Neural cell (in vitro differentiated cells): ENCODE results near the gene ADAMTS2. TPM values are rescaled to one million over a fixed set of nuclear protein-coding genes. Genes with fewer than 3 reads are reported as not detected.

Experiments used
- H2AFZ ChIP-seq: fragments of 200-600, 300-800 bp; sonication (generic), shearing (Covaris generic); 2 replicates; pipeline ENCODE4 v1.6.0; 2014; ENCODE audit warnings: low read depth, mild to moderate bottlenecking, antibody characterized with exemption, low read length, moderate library complexity
- H3F3A ChIP-seq: fragments of 200-600 bp; shearing (Covaris generic); 2 replicates; pipeline ENCODE4 v1.6.1; 2016; ENCODE audit warnings: mild to moderate bottlenecking, moderate library complexity, mixed read lengths, antibody characterized with exemption, low read length; ENCODE audit not compliant: insufficient read depth, poor library complexity, severe bottlenecking
- H3K27ac ChIP-seq: fragments of 200-600, 300-800 bp; sonication (generic), shearing (Covaris generic); 2 replicates; pipeline ENCODE4 v1.5.1; 2014; ENCODE audit warnings: mild to moderate bottlenecking, low read length, moderate library complexity
- H3K27me3 ChIP-seq: fragments of 300-800, 200-600 bp; sonication (generic), shearing (Covaris generic); 2 replicates; pipeline ENCODE4 v1.6.0; 2014; ENCODE audit warnings: mild to moderate bottlenecking, low read depth, low read length, moderate library complexity; ENCODE audit not compliant: insufficient read depth
- H3K36me3 ChIP-seq: fragments of 300-800, 200-600 bp; sonication (generic), shearing (Covaris generic); 2 replicates; pipeline ENCODE4 v1.5.1; 2014; ENCODE audit warnings: mild to moderate bottlenecking, antibody characterized with exemption, low read length, moderate library complexity; ENCODE audit not compliant: insufficient read depth
- H3K4me2 ChIP-seq: fragments of 300-800, 200-600 bp; sonication (generic), shearing (Covaris generic); 2 replicates; pipeline ENCODE4 v1.6.0; 2014; ENCODE audit warnings: mild to moderate bottlenecking, low read length
- H3K4me3 ChIP-seq: fragments of 300-800, 200-600 bp; sonication (generic), shearing (Covaris generic); 2 replicates; pipeline ENCODE4 v1.5.1; 2014; ENCODE audit warnings: mild to moderate bottlenecking, low read length, moderate library complexity
- H3K79me2 ChIP-seq: fragments of 200-600 bp; shearing (Covaris generic); replicated peaks from 2 replicates; pipeline ENCODE4 v1.6.0; 2014; ENCODE audit warnings: mild to moderate bottlenecking, low read length, moderate library complexity; ENCODE audit not compliant: insufficient read depth
- H3K9ac ChIP-seq: fragments of 300-800, 200-600 bp; sonication (generic), shearing (Covaris generic); 2 replicates; pipeline ENCODE4 v1.6.1; 2016; ENCODE audit warnings: mild to moderate bottlenecking, low read length, mixed read lengths
- H3K9me2 ChIP-seq: fragments of 200-600 bp; shearing (Covaris generic); 2 replicates; pipeline ENCODE4 v1.6.1; 2016; ENCODE audit warnings: mild to moderate bottlenecking, low read length, mixed read lengths; ENCODE audit not compliant: insufficient read depth
- H3K9me3 ChIP-seq: fragments of 200-600, 300-800 bp; sonication (generic), shearing (Covaris generic); 2 replicates; pipeline ENCODE4 v1.6.1; 2016; ENCODE audit warnings: mild to moderate bottlenecking, mixed run types, low read length, moderate library complexity, mixed read lengths
- H4K20me1 ChIP-seq: fragments of 200-600 bp; shearing (Covaris generic); 2 replicates; pipeline ENCODE4 v1.6.1; 2016; ENCODE audit warnings: mild to moderate bottlenecking, mixed run types; ENCODE audit not compliant: insufficient read depth
- CTCF ChIP-seq: fragments of 450-650 bp; IDR thresholded peaks from 2 replicates; pipeline ENCODE4 v1.5.1; 2014; ENCODE audit warnings: antibody characterized with exemption, mild to moderate bottlenecking, moderate library complexity; ENCODE audit not compliant: poor library complexity, severe bottlenecking
- EP300 ChIP-seq: fragments of 450-650 bp; conservative IDR thresholded peaks from 2 replicates; pipeline ENCODE4 v1.6.1; 2014; ENCODE audit warnings: antibody characterized with exemption, mild to moderate bottlenecking, moderate library complexity; ENCODE audit not compliant: poor library complexity, severe bottlenecking
- EZH2 ChIP-seq: fragments of 200-600, 300-800 bp; shearing (Covaris generic), sonication (generic); IDR thresholded peaks from 2 replicates; pipeline ENCODE4 v1.6.1; 2014; ENCODE audit warnings: antibody characterized with exemption, low read length, borderline replicate concordance, mild to moderate bottlenecking; ENCODE audit not compliant: insufficient read depth, poor library complexity, severe bottlenecking
- MXI1 ChIP-seq: fragments of 450-650 bp; conservative IDR thresholded peaks from 2 replicates; pipeline ENCODE4 v1.6.1; 2014; ENCODE audit warnings: antibody characterized with exemption, mild to moderate bottlenecking; ENCODE audit not compliant: poor library complexity, severe bottlenecking
- POLR2AphosphoS5 ChIP-seq: IDR thresholded peaks from 2 replicates; pipeline ENCODE4 v1.6.1; 2012
- RAD21 ChIP-seq: fragments of 450-650 bp; conservative IDR thresholded peaks from 2 replicates; pipeline ENCODE4 v1.6.1; 2014; ENCODE audit warnings: antibody characterized with exemption, mild to moderate bottlenecking, moderate library complexity
- REST ChIP-seq: IDR thresholded peaks from 2 replicates; pipeline ENCODE4 v1.6.1; 2012; ENCODE audit warnings: borderline replicate concordance
- SMC3 ChIP-seq: fragments of 450-650 bp; conservative IDR thresholded peaks from 2 replicates; pipeline ENCODE4 v1.6.1; 2014; ENCODE audit warnings: antibody characterized with exemption, mild to moderate bottlenecking, moderate library complexity; ENCODE audit not compliant: poor library complexity
- TAF1 ChIP-seq: IDR thresholded peaks from 2 replicates; pipeline ENCODE4 v1.6.1; 2012; ENCODE audit warnings: low read depth
- polyA plus RNA-seq: library from polyadenylated mRNA; depleted of rRNA; stranded (reverse); fragments of >200 nt; gene quantifications from 2 replicates; pipeline ENCODE4 v1.2.3, GENCODE V29; 2014

The ADAMTS2 gene
- polyA plus RNA-seq, 1 donor from 2014 or later: 0.61 TPM

GRCh38 chr5:179146277-179146676 lies 199.0 kb downstream of the ADAMTS2 start:
- Histone ChIP-seq H3K9me3 (no peaks in the 10 kb centered on the region), H4K20me1 (no peaks in the 10 kb centered on the region), H3K27me3 (no peaks in the 10 kb centered on the region), H3K4me2 (no peak overlapping the region), H2AFZ (no peak overlapping the region), H3K27ac (no peak overlapping the region), H3F3A (no peaks in the 10 kb centered on the region), H3K36me3 (no peaks in the 10 kb centered on the region), H3K79me2 (no peaks in the 10 kb centered on the region), H3K9ac (no peak overlapping the region), H3K4me3 (no peak overlapping the region), H3K9me2 (no peaks in the 10 kb centered on the region)
- TF ChIP-seq REST (no peak), TAF1 (no peak), RAD21 (no peak), POLR2AphosphoS5 (no peak), EP300 (no peak), CTCF (no peak), EZH2 (no peak), SMC3 (no peak), MXI1 (no peak)

- Histone ChIP-seq H2AFZ (no peak overlapping the region), H3K9ac (no peak overlapping the region)
These were observed 201.8 kb downstream of the ADAMTS2 start for GRCh38 chr5:179143446-179143845.

More at GRCh38 chr5:179143446-179143845, 201.8 kb downstream of the ADAMTS2 start:
- Histone ChIP-seq H3K9me2 (no peaks in the 10 kb centered on the region), H3K27ac (no peak overlapping the region), H3K9me3 (no peaks in the 10 kb centered on the region), H3K79me2 (no peaks in the 10 kb centered on the region), H3K27me3 (no peaks in the 10 kb centered on the region), H3F3A (no peaks in the 10 kb centered on the region), H3K4me2 (no peak overlapping the region), H3K36me3 (no peaks in the 10 kb centered on the region), H3K4me3 (no peak overlapping the region), H4K20me1 (no peaks in the 10 kb centered on the region)
- TF ChIP-seq REST (no peak), SMC3 (no peak)
